Natural killer cell (primary cell): Measurements from ENCODE around the gene CTSZ. TPM values are rescaled to one million over a fixed set of nuclear protein-coding genes. Genes with fewer than 3 reads are reported as not detected.

ENCODE experiments used
- ATAC-seq, 3 donors: fragments of 150-1000 bp in 2 of 3; fragments of 200-7000 bp in 1 of 3; cut with Tn5 transposase; 1 replicate in 1 of 3; 2 replicates in 2 of 3; pipeline ENCODE4 v1.10.0; 2021; ENCODE audit warnings: mild to moderate bottlenecking in 2 of 3, moderate library complexity in 2 of 3
- DNase-seq, 2 donors: peaks; one replicate each; pipeline versions ENCODE4 v3.0.0 to v3.0.0-alpha.2; 2013 to 2021; ENCODE audit warnings: mixed read lengths in 1 of 2
- H3K27ac ChIP-seq: one replicate; pipeline ENCODE4 v1.5.1; 2013; ENCODE audit warnings: mild to moderate bottlenecking, low read length
- H3K27me3 ChIP-seq: one replicate; pipeline ENCODE4 v1.6.1; 2013; ENCODE audit warnings: low read length; ENCODE audit not compliant: control insufficient read depth, insufficient read depth
- H3K36me3 ChIP-seq: one replicate; pipeline ENCODE4 v1.6.1; 2013; ENCODE audit warnings: low read length; ENCODE audit not compliant: control insufficient read depth, insufficient read depth
- H3K4me1 ChIP-seq: one replicate; pipeline ENCODE4 v1.6.1; 2013; ENCODE audit warnings: low read length; ENCODE audit not compliant: control insufficient read depth, insufficient read depth
- H3K4me3 ChIP-seq: one replicate; pipeline ENCODE4 v1.5.1; 2013; ENCODE audit warnings: low read length
- H3K9me3 ChIP-seq: one replicate; pipeline ENCODE4 v1.6.1; 2013; ENCODE audit warnings: low read length; ENCODE audit not compliant: control insufficient read depth, insufficient read depth
- H3K27ac Mint-ChIP-seq, 2 donors: one replicate each; pipeline ENCODE4 v1.8.0; 2022; ENCODE audit warnings: mild to moderate bottlenecking in 2 of 2, mixed read lengths in 2 of 2, moderate library complexity in 1 of 2
- H3K27me3 Mint-ChIP-seq, 2 donors: one replicate each; pipeline ENCODE4 v1.8.0; 2022; ENCODE audit warnings: low read depth in 2 of 2, mixed read lengths in 2 of 2
- H3K36me3 Mint-ChIP-seq: one replicate; pipeline ENCODE4 v1.8.0; 2022; ENCODE audit warnings: mixed read lengths
- H3K4me1 Mint-ChIP-seq, 2 donors: one replicate each; pipeline ENCODE4 v1.8.0; 2022; ENCODE audit warnings: mixed read lengths in 2 of 2
- H3K4me3 Mint-ChIP-seq: one replicate; pipeline ENCODE4 v1.8.0; 2022; ENCODE audit warnings: mild to moderate bottlenecking, moderate library complexity, mixed read lengths
- H3K9me3 Mint-ChIP-seq, 2 donors: one replicate each; pipeline ENCODE4 v1.8.0; 2022; ENCODE audit warnings: mixed read lengths in 2 of 2
- WGBS: methylation state at CpG from one replicate; pipeline ENCODE4 v1.1.7; 2013; ENCODE audit warnings: missing lambda C conversion rate; ENCODE audit not compliant: insufficient coverage; 5-methylcytosine and 5-hydroxymethylcytosine counted together
- intact Hi-C: fragments of 100-400 bp; cut with micrococcal nuclease; formaldehyde crosslinking; loops from one replicate; pipeline ENCODE4 v1.14.2; 2022
- total RNA-seq, 4 donors: library from RNA; stranded (reverse); fragments of 120-200 nt in 1 of 4; gene quantifications; one replicate each; pipeline versions ENCODE4 v1.2.3 to v1.2.4, GENCODE V29; 2013 to 2022
- TF ChIP-seq, protein P1 (sequence below): fragments of 200-600 bp; IDR thresholded peaks from one replicate; pipeline ENCODE4 v1.8.0; 2022; ENCODE audit warnings: antibody characterized with exemption

The CTSZ gene
- total RNA-seq, 3 donors from 2014 or later (not counting 1 experiment from before 2014, with no cell fraction given) = 30.5 to 52.5 (median 42.3) TPM

- Histone ChIP-seq H3K4me3 (no peak overlapping the region), H3K27ac (no peak overlapping the region), H3K9me3 (no peaks in the 10 kb centered on the region), H3K27me3 (no peaks in the 10 kb centered on the region), H3K36me3 (no peaks in the 10 kb centered on the region), H3K4me1 (no peaks in the 10 kb centered on the region)
- Mint-ChIP-seq H3K4me3 (no peak overlapping the region), H3K9me3 (no peaks in the 10 kb centered on the region), H3K27me3 (peaks cover 10 to 26% of the 10 kb centered on the region in 2 donors), H3K27ac (no peak overlapping the region), H3K4me1 (no peaks in the 10 kb centered on the region), H3K36me3 (no peaks in the 10 kb centered on the region)
- ATAC-seq (no peak), DNase-seq (no peak)
- TF ChIP-seq, protein P1, sequence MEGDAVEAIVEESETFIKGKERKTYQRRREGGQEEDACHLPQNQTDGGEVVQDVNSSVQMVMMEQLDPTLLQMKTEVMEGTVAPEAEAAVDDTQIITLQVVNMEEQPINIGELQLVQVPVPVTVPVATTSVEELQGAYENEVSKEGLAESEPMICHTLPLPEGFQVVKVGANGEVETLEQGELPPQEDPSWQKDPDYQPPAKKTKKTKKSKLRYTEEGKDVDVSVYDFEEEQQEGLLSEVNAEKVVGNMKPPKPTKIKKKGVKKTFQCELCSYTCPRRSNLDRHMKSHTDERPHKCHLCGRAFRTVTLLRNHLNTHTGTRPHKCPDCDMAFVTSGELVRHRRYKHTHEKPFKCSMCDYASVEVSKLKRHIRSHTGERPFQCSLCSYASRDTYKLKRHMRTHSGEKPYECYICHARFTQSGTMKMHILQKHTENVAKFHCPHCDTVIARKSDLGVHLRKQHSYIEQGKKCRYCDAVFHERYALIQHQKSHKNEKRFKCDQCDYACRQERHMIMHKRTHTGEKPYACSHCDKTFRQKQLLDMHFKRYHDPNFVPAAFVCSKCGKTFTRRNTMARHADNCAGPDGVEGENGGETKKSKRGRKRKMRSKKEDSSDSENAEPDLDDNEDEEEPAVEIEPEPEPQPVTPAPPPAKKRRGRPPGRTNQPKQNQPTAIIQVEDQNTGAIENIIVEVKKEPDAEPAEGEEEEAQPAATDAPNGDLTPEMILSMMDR = no peak
- WGBS = 84% methylated on average over 8 of the region's 8 CpGs
- intact Hi-C loops = no loop called here
Observed at GRCh38 chr20:58963060-58963584, 43.9 kb downstream of the CTSZ start.

DNA sequence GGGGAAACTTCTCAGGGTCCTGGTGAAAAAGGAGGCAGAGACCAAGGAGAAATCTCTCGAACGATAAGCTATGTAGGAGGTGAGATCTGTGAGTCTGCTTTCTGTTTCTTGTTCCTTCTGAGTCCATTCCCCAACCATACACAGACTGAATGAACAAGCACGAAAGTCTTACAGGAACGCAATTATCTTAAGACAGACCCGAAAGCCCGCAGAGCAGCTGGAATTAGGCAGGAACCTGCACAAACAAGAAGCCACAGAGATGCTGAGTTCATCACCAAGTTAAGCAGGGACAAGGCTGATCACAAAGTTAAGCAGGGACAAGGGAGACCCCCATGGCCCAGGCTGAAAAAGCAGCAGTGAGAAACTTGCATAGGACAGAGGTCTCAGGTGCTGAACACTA is 47.4 kb downstream of the CTSZ start:
- Mint-ChIP-seq H3K4me1 (no peaks in the 10 kb centered on the region), H3K27ac (no peak overlapping the region), H3K4me3 (no peak overlapping the region), H3K27me3 (peaks cover 7 to 15% of the 10 kb centered on the region in 2 donors), H3K36me3 (no peaks in the 10 kb centered on the region), H3K9me3 (no peaks in the 10 kb centered on the region)
- H3K4me3 ChIP-seq = no peak overlapping the region
- ATAC-seq (no peak), DNase-seq (no peak)
- no peaks in the 10 kb centered on the region for H3K36me3 ChIP-seq
- no peaks in the 10 kb centered on the region for H3K9me3 ChIP-seq
- intact Hi-C loops = loop anchor here (10.0 kb wide), 1 partner anchor 265 kb away; no protein-coding TSS in a partner anchor
- no peak overlapping the region for H3K27ac ChIP-seq
- H3K4me1 ChIP-seq = no peaks in the 10 kb centered on the region
- TF ChIP-seq, protein P1 = no peak
- 83% methylated on average over 6 of the region's 6 CpGs for WGBS
- no peaks in the 10 kb centered on the region for H3K27me3 ChIP-seq

DNA sequence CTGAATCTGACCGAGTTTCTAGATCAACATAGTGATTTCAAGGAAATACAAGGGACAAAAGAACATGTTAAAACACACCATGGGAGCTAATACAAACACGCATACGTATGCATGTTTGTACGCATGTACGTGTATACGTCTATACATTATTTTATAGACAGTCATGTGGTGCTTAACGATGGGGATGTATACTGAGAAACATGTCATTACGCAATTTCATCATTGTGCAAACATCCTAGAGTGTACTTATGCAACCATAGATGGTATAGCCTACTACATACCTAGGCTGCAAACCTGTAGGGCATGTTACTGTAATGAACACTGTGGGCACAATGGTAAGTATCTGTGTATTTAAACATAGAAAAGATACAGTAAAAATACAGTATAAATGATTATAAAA is 51.0 kb downstream of the CTSZ start:
- Mint-ChIP-seq H3K27me3 (peaks cover 4 to 6% of the 10 kb centered on the region in 2 donors), H3K36me3 (no peaks in the 10 kb centered on the region), H3K27ac (no peak overlapping the region), H3K4me3 (no peak overlapping the region), H3K4me1 (no peaks in the 10 kb centered on the region), H3K9me3 (no peaks in the 10 kb centered on the region)
- Histone ChIP-seq H3K36me3 (no peaks in the 10 kb centered on the region), H3K9me3 (no peaks in the 10 kb centered on the region), H3K27me3 (no peaks in the 10 kb centered on the region), H3K4me3 (no peak overlapping the region), H3K4me1 (no peaks in the 10 kb centered on the region), H3K27ac (no peak overlapping the region)
- 89% methylated on average over 8 of the region's 8 CpGs for WGBS
- intact Hi-C loops = loop anchor here (10.0 kb wide), 1 partner anchor 269 kb away; no protein-coding TSS in a partner anchor
- no peak for ATAC-seq
- DNase-seq = no peak
- TF ChIP-seq, protein P1 = no peak

DNA sequence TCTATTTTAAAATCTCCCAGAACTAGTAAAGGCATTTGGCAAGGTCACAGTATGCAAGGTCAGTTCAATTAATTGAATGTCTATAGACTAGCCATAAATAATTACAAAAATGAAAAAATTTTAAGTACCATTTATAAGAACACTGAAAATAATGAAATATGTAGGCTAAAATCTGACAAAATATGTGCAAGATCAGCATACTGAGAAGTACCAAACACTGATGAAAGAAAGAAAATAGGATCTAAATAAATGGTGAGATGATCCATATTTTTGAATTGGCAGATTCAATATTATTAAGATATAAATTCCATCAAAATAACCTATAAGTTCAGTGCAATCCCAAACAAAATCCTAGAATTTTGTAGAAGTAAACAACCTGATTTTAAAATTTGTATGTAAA is 54.0 kb downstream of the CTSZ start:
- H3K9me3 Mint-ChIP-seq = no peaks in the 10 kb centered on the region
- H3K4me1 ChIP-seq = no peaks in the 10 kb centered on the region
- no peaks in the 10 kb centered on the region for H3K9me3 ChIP-seq
- H3K4me3 Mint-ChIP-seq = no peak overlapping the region
- TF ChIP-seq, protein P1 = no peak
- no peaks in the 10 kb centered on the region for H3K36me3 ChIP-seq
- H3K27me3 ChIP-seq = no peaks in the 10 kb centered on the region
- no peak overlapping the region for H3K4me3 ChIP-seq
- H3K27ac ChIP-seq = no peak overlapping the region
- intact Hi-C loops = loop anchor here (10.0 kb wide), 1 partner anchor 272 kb away; no protein-coding TSS in a partner anchor
- ATAC-seq (no peak), DNase-seq (no peak)
- H3K4me1 Mint-ChIP-seq = no peaks in the 10 kb centered on the region
- H3K36me3 Mint-ChIP-seq = no peaks in the 10 kb centered on the region
- H3K27ac Mint-ChIP-seq = no peak overlapping the region
- H3K27me3 Mint-ChIP-seq = peaks cover 5 to 14% of the 10 kb centered on the region in 2 donors
